GM12892 (cell line): ENCODE data around the gene FAAH2.

Source experiments
- POLR2AphosphoS5 ChIP-seq: IDR thresholded peaks from 2 replicates; pipeline ENCODE4 v1.6.1; 2011; ENCODE audit warnings: low read depth, low read length, control low read depth
- TAF1 ChIP-seq: IDR thresholded peaks from 2 replicates; pipeline ENCODE4 v1.6.1; 2011; ENCODE audit warnings: low read depth, mild to moderate bottlenecking, control low read depth, low read length, borderline replicate concordance

- no peak for TF ChIP-seq POLR2AphosphoS5
- TF ChIP-seq TAF1 = no peak
Measured at GRCh38 chrX:57270980-57271379, 15.5 kb upstream of the FAAH2 start.
